GM18526 (cell line): ENCODE measurements around the gene TBL1XR1.
A peak's percentile ranks its signal among the peaks of the same experiment; 100 is the strongest.

ENCODE experiments used
- POLR2A ChIP-seq: IDR thresholded peaks from 3 replicates; pipeline ENCODE4 v1.6.1; 2011; ENCODE audit not compliant: insufficient read length; ENCODE audit errors: extremely low read depth

TBL1XR1 gene

GRCh38 chr3:177212756-177213155 is 15.5 kb upstream of the TBL1XR1 start:
- no peak for TF ChIP-seq POLR2A

- no peak for TF ChIP-seq POLR2A
Observed at GRCh38 chr3:177212278-177212610, 15.0 kb upstream of the TBL1XR1 start.

- no peak for TF ChIP-seq POLR2A
Observed at GRCh38 chr3:177211503-177212277, 14.4 kb upstream of the TBL1XR1 start.

GRCh38 chr3:177210744-177211502 is 13.6 kb upstream of the TBL1XR1 start:
- no peak for TF ChIP-seq POLR2A

GRCh38 chr3:177209509-177209908 is 12.2 kb upstream of the TBL1XR1 start:
- no peak for TF ChIP-seq POLR2A

GRCh38 chr3:177208781-177209180 is 11.5 kb upstream of the TBL1XR1 start:
- TF ChIP-seq POLR2A: no peak

- no peak for TF ChIP-seq POLR2A
Observed at GRCh38 chr3:177208223-177208622, 10.9 kb upstream of the TBL1XR1 start.

- no peak for TF ChIP-seq POLR2A
Observed at GRCh38 chr3:177206936-177207335, 9.7 kb upstream of the TBL1XR1 start.

GRCh38 chr3:177203689-177204395 is 6.6 kb upstream of the TBL1XR1 start:
- TF ChIP-seq POLR2A: no peak

- no peak for TF ChIP-seq POLR2A
Observed at GRCh38 chr3:177201700-177202397, 4.6 kb upstream of the TBL1XR1 start.

GRCh38 chr3:177199206-177199760 is 2.0 kb upstream of the TBL1XR1 start:
- TF ChIP-seq POLR2A: no peak

GRCh38 chr3:177197727-177198460 is 612 bp upstream of the TBL1XR1 start:
- peak; percentile 18 for TF ChIP-seq POLR2A

GRCh38 chr3:177196456-177197040 is 734 bp downstream of the TBL1XR1 start:
- TF ChIP-seq POLR2A: peak; percentile 32

GRCh38 chr3:177196008-177196455 is 1.2 kb downstream of the TBL1XR1 start:
- TF ChIP-seq POLR2A: no peak

GRCh38 chr3:177195242-177195991 is 1.9 kb downstream of the TBL1XR1 start:
- TF ChIP-seq POLR2A: no peak
